Renal cortical epithelial cell (primary cell): ENCODE measurements around the gene MIF. TPM values are rescaled to one million over a fixed set of nuclear protein-coding genes. Genes with fewer than 3 reads are reported as not detected.

Experiments used
- total RNA-seq: library from RNA; depleted of rRNA; stranded (reverse); fragments of >200 nt; gene quantifications from 2 replicates; pipeline ENCODE4 v1.2.3, GENCODE V29; 2014

The MIF gene
- total RNA-seq, 1 donor from 2014 or later, result 213 TPM

Other genes starting within 250 kb of the MIF start
- gene RGL4, start 203.4 kb upstream of the MIF start, total RNA-seq, result not detected in 2 replicates
- gene ZNF70, start 143.3 kb upstream of the MIF start, total RNA-seq, result 0.87 and 4.3 TPM in 2 replicates
- gene VPREB3, start 140.0 kb upstream of the MIF start, total RNA-seq, result not detected in 2 replicates
- gene C22orf15, start 131.4 kb upstream of the MIF start, total RNA-seq, result not detected in 2 replicates
- 0.69 and 8.3 TPM in 2 replicates for gene CHCHD10, start 126.4 kb upstream of the MIF start, total RNA-seq
- 8.4 and 12.3 TPM in 2 replicates for gene MMP11, start 121.5 kb upstream of the MIF start, total RNA-seq
- 35.2 and 83.7 TPM in 2 replicates for gene SMARCB1, start 107.4 kb upstream of the MIF start, total RNA-seq
- gene DERL3, start 55.4 kb upstream of the MIF start, total RNA-seq, result 0.17 and 0.30 TPM in 2 replicates
- gene SLC2A11, start 36.5 kb upstream of the MIF start, total RNA-seq, result 18.2 and 22.8 TPM in 2 replicates
- gene GSTT2B, start 66.8 kb downstream of the MIF start, total RNA-seq, result 3.0 and 4.7 TPM in 2 replicates
- 1.6 and 1.7 TPM in 2 replicates for gene DDTL, start 72.5 kb downstream of the MIF start, total RNA-seq
- 124 and 130 TPM in 2 replicates for gene DDT, start 80.1 kb downstream of the MIF start, total RNA-seq
- 0.20 TPM in 1 of 2 replicates, not detected in the other for gene GSTT2, start 85.8 kb downstream of the MIF start, total RNA-seq
- not detected in 2 replicates for gene GSTT4, start 111.1 kb downstream of the MIF start, total RNA-seq
- gene CABIN1, start 116.9 kb downstream of the MIF start, total RNA-seq, result 13.0 and 57.3 TPM in 2 replicates